Measurements from ENCODE around the gene RCC1. TPM values are rescaled to one million over a fixed set of nuclear protein-coding genes. Genes with fewer than 3 reads are reported as not detected.

Gene RCC1
- polyA plus RNA-seq, 1 of the 3 experiments (the other 2 are of a cell fraction), result 61.0 TPM

DNA sequence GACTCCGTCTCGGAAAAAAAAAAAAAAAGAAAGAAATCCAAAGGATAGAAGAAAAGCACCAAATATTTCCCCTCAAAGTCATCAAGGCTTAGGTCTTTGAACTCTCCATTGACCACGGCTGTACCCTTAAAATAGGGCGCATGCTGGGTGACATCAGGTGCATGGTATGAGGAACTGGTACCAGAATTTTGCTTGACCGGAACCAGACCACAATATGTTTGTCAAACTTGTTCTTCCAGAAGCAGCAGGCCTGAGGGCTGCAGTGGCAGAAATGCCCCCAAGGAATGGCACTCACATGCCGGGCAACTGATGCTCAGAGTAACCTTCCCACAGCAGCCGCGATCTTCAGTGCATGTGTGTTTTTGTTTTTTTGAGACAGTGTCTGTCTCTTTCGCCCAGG is 21.0 kb downstream of the RCC1 start:
- Histone ChIP-seq H3K9me2 (no peaks in the 10 kb centered on the region), H3K9ac (no peak overlapping the region)
- POLR2A ChIA-PET, result no interaction called here

GRCh38 chr1:28530456-28530855 is 24.6 kb downstream of the RCC1 start:
- CTCF ChIA-PET, result no interaction called here
- POLR2A ChIA-PET, result no interaction called here
- H3K36me3 ChIP-seq (replicated peaks in 1 of 2; ENCODE audit: control insufficient read depth in 1 of 2, insufficient read depth in 2 of 2, low read length in 1 of 2), result peaks cover 7 to 25% of the 10 kb centered on the region in 2 experiments

More for the DNA sequence above, 21.0 kb downstream of the RCC1 start:
- no peak for DNase-seq
- H3K4me1 ChIP-seq (ENCODE audit: control insufficient read depth in 1 of 2, insufficient read depth in 2 of 2, low read depth in 1 of 2, low read length in 1 of 2), result no peaks in the 10 kb centered on the region
- H3K4me2 ChIP-seq, result no peak overlapping the region
- H3K4me3 ChIP-seq (ENCODE audit: low read depth in 2 of 2, low read length in 1 of 2), result no peak overlapping the region
- H3K36me3 ChIP-seq (replicated peaks in 1 of 2; ENCODE audit: control insufficient read depth in 1 of 2, insufficient read depth in 2 of 2, low read length in 1 of 2), result peaks cover 7 to 12% of the 10 kb centered on the region in 2 experiments
- H2AFZ ChIP-seq (ENCODE audit: low read depth), result no peak overlapping the region
- H3K9me3 ChIP-seq, result no peaks in the 10 kb centered on the region
- 80% methylated on average over 9 of the region's 9 CpGs for WGBS (ENCODE audit: low lambda C conversion rate)
- no peaks in the 10 kb centered on the region for H3F3A ChIP-seq (replicated peaks; ENCODE audit: insufficient read depth)
- H3K27ac ChIP-seq (ENCODE audit: low read depth in 2 of 2, low read length in 1 of 2), result no peak overlapping the region
- H4K20me1 ChIP-seq (ENCODE audit: insufficient read depth), result peaks cover 3% of the 10 kb centered on the region; the same call in 1 of the 2 replicates
- no peaks in the 10 kb centered on the region for H3K27me3 ChIP-seq (ENCODE audit: insufficient read depth)
- H3K79me2 ChIP-seq (ENCODE audit: insufficient read depth), result peaks cover 80% of the 10 kb centered on the region
- TF ChIP-seq FOXM1 (IDR thresholded peaks at IDR 0.05; ENCODE audit: low read depth) (no peak), MXI1 (IDR thresholded peaks at IDR 0.05; ENCODE audit: low read depth, low read length) (no peak)
- TF ChIP-seq, protein P1, sequence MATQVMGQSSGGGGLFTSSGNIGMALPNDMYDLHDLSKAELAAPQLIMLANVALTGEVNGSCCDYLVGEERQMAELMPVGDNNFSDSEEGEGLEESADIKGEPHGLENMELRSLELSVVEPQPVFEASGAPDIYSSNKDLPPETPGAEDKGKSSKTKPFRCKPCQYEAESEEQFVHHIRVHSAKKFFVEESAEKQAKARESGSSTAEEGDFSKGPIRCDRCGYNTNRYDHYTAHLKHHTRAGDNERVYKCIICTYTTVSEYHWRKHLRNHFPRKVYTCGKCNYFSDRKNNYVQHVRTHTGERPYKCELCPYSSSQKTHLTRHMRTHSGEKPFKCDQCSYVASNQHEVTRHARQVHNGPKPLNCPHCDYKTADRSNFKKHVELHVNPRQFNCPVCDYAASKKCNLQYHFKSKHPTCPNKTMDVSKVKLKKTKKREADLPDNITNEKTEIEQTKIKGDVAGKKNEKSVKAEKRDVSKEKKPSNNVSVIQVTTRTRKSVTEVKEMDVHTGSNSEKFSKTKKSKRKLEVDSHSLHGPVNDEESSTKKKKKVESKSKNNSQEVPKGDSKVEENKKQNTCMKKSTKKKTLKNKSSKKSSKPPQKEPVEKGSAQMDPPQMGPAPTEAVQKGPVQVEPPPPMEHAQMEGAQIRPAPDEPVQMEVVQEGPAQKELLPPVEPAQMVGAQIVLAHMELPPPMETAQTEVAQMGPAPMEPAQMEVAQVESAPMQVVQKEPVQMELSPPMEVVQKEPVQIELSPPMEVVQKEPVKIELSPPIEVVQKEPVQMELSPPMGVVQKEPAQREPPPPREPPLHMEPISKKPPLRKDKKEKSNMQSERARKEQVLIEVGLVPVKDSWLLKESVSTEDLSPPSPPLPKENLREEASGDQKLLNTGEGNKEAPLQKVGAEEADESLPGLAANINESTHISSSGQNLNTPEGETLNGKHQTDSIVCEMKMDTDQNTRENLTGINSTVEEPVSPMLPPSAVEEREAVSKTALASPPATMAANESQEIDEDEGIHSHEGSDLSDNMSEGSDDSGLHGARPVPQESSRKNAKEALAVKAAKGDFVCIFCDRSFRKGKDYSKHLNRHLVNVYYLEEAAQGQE (IDR thresholded peaks at IDR 0.05; ENCODE audit: low read depth, low read length), result no peak
- TF ChIP-seq, protein P2, sequence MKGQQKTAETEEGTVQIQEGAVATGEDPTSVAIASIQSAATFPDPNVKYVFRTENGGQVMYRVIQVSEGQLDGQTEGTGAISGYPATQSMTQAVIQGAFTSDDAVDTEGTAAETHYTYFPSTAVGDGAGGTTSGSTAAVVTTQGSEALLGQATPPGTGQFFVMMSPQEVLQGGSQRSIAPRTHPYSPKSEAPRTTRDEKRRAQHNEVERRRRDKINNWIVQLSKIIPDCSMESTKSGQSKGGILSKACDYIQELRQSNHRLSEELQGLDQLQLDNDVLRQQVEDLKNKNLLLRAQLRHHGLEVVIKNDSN (IDR thresholded peaks at IDR 0.05; ENCODE audit: borderline replicate concordance, low read depth), result no peak
- CTCF ChIA-PET, result interaction anchor here (1.3 kb wide), 1 partner anchor 76 kb away, joined by 3 read pairs; no protein-coding TSS in a partner anchor

More at GRCh38 chr1:28530456-28530855, 24.6 kb downstream of the RCC1 start:
- Histone ChIP-seq H3K27ac (ENCODE audit: low read depth in 2 of 2, low read length in 1 of 2) (no peak overlapping the region), H3K4me3 (ENCODE audit: low read depth in 2 of 2, low read length in 1 of 2) (no peak overlapping the region), H3K4me1 (ENCODE audit: control insufficient read depth in 1 of 2, insufficient read depth in 2 of 2, low read depth in 1 of 2, low read length in 1 of 2) (no peaks in the 10 kb centered on the region), H3K79me2 (ENCODE audit: insufficient read depth) (peaks cover 45% of the 10 kb centered on the region), H3K4me2 (no peak overlapping the region), H2AFZ (ENCODE audit: low read depth) (no peak overlapping the region), H4K20me1 (ENCODE audit: insufficient read depth) (no peaks in the 10 kb centered on the region), H3K9ac (no peak overlapping the region), H3K27me3 (ENCODE audit: insufficient read depth) (no peaks in the 10 kb centered on the region), H3K9me3 (no peaks in the 10 kb centered on the region), H3F3A (replicated peaks; ENCODE audit: insufficient read depth) (no peaks in the 10 kb centered on the region), H3K9me2 (no peaks in the 10 kb centered on the region)
- DNase-seq, result peak; percentile 35
- 96% methylated on average over 3 of the region's 31 CpGs for WGBS (ENCODE audit: low lambda C conversion rate)
- no peak for TF ChIP-seq TEAD4 (IDR thresholded peaks at IDR 0.05; ENCODE audit: borderline replicate concordance, insufficient read depth)
- TF ChIP-seq EP300 (IDR thresholded peaks at IDR 0.05; ENCODE audit: borderline replicate concordance in 1 of 2, low read depth in 1 of 2, low read length in 1 of 2), result no peak
- TF ChIP-seq RFX5 (IDR thresholded peaks at IDR 0.05; ENCODE audit: low read length), result no peak
- no peak for TF ChIP-seq CHD2 (IDR thresholded peaks at IDR 0.05; ENCODE audit: low read length, partially characterized antibody)

All from SK-N-SH (cell line).